Measurements from ENCODE around the gene SLC27A5.
"Not testable (repeated sequence)": the region's sequence is repeated elsewhere in the genome, so short reads cannot be mapped to it uniquely, and the experiment has no call there.

The SLC27A5 gene

DNA sequence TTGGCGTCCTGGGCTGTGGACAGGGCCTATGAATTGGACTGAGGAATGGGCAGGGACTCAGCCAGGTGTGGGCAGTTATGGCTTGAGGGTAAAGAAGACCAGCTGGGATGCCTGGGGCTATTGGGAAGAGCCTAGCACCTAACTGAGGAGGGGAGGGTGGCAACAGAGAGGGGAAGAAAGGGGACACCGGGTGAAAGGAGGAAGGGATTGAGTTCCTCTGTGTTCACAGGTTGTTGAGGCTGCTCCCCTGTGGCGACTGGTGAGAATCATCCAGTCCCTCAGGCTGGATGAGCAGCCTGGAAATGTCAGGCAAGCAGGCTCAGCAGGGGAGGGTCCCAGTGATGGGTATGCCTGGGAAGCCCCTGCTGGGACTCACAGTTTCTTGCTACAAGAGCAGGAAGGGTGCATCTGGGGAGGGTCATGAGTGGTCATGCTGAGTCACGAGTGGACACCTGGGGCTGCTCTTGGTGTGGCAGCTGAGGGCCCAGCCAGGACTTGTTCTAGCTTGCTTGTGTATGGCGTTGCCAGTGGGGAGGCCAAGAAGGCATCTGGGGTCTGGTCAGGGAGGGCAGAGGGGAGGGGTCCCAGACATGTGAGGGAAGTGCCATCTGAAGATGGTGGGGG is 43.5 kb downstream of the SLC27A5 start:
- Mint-ChIP-seq H3K27me3 (no peaks in the 10 kb centered on the region), H3K36me3 (peaks cover 7% of the 10 kb centered on the region), H3K4me1 (peaks cover 13% of the 10 kb centered on the region), H3K27ac (no peak overlapping the region), H3K4me3 (peak overlapping the region; percentile 65), H3K9me3 (no peaks in the 10 kb centered on the region)
- no peak for DNase-seq (ENCODE audit: low spot score in 2 of 2)
- ATAC-seq (ENCODE audit: low read depth): no peak

DNA sequence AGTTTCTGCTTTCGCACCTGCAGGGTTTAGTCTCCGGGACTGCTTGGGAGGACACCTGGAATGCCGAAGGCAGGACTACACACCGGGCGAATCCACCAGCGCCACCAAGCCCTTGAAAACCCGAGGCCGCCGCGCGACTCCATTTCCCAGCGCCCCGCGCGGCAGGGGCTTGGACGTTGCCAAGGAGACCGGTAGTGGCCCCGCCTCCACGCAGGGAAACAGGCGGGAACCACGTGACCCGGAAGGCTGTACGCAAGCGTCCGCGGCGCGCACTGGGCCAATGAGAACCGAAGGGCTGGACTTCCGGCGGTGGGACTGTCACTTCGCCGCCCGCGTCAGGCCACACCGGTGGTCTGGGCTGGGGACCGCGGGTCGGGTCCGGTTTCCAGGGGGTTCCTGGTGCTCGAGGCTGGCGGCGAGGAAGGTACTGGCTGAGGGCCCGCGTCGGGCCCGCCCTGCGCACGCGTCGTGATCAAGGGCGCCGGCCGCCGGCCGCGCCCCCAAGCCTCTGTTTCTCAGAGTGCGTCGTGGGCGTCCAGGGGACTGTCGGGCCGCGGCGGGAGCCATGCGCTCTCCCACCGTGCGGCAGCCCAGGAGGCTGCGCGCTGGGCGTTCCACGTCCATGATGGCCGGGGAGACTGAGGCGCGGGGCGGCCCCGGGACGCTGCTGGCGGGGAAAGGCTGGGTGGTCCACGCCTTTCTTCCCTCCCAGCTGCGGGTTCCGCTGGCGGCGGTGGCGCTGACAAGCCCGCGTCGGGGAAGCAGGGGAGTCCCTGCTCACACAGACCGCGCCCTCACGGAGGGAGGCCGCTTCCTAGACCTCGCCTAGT is 44.8 kb downstream of the SLC27A5 start, which contains the start of gene ZNF324:
Gene ZNF324 (plus strand): TSS at position 321 of the 830 bp plus-strand sequence. CDS start 2,106 bp downstream, outside the sequence.
- ATAC-seq (ENCODE audit: low read depth) (peak; percentile 97), DNase-seq (ENCODE audit: low spot score in 2 of 2) (peak; percentile 93 to 95)
- H3K9me3 Mint-ChIP-seq: no peaks in the 10 kb centered on the region
- no peaks in the 10 kb centered on the region for H3K27me3 Mint-ChIP-seq
- H3K4me1 Mint-ChIP-seq: peaks cover 13% of the 10 kb centered on the region
- H3K27ac Mint-ChIP-seq: peak within 1 kb of the TSS; percentile 85
- peaks cover 7% of the 10 kb centered on the region for H3K36me3 Mint-ChIP-seq
- H3K4me3 Mint-ChIP-seq: peak within 1 kb of the TSS; percentile 85

DNA sequence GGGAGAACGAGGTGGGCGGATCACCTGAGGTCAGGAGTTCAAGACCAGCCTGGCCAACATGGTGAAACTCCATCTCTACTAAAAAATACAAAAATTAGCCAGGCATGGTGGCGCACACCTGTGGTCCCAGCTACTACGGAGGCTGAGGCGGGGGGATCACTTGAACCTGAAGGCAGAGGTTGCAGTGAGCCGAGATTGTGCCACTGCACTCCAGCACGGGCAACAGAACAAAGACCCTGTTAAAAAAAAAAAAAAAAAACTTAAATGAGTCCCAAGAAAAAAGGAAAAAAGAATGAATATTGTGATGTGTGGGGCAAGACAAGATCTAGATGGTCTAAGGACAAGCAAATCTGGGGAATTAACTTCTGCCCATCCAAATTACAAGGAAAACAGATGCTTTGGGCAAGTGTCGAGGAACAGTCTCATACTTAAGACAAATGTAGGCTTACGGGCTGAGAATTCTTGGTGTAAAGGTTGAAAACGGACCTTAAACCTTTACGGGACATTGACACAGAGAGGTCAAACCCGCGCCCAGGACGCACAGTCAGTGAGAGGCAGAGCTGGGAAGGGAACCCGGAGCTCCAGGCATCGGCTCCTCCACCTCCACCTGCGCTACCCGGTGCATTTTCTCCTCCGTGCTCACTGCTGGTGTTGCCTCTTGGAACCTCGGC is 45.6 kb downstream of the SLC27A5 start:
- ATAC-seq (ENCODE audit: low read depth) (peak; percentile 3), DNase-seq (ENCODE audit: low spot score in 2 of 2) (no peak)
- Mint-ChIP-seq H3K36me3 (peaks cover 7% of the 10 kb centered on the region), H3K4me1 (peaks cover 13% of the 10 kb centered on the region), H3K27ac (peak overlapping the region; percentile 67), H3K4me3 (peak overlapping the region; percentile 85), H3K9me3 (no peaks in the 10 kb centered on the region), H3K27me3 (no peaks in the 10 kb centered on the region)

DNA sequence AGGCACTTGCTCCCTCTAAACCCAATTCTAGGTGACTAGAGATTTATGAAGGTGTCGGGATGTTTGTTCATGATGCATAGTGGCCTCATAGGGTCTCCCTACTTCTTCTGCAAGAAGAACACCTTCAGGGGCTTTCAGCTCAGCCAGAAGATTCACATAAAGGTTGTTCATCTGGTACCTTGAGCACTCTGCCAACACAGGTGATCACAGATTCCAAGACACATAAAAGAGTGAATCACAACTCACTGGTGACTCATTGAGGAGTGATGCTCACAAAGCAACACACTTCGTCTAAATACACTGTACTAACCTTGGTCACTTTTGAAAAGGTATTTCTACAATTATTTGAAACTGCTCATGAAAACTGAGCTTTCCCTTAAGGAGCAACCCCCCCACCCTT is 51.8 kb downstream of the SLC27A5 start:
- Mint-ChIP-seq H3K9me3 (no peaks in the 10 kb centered on the region), H3K4me3 (no peak overlapping the region), H3K4me1 (no peaks in the 10 kb centered on the region), H3K27me3 (no peaks in the 10 kb centered on the region), H3K36me3 (peaks cover 7% of the 10 kb centered on the region), H3K27ac (no peak overlapping the region)
- ATAC-seq (ENCODE audit: low read depth): no peak
- DNase-seq (ENCODE audit: low spot score in 2 of 2): no peak

DNA sequence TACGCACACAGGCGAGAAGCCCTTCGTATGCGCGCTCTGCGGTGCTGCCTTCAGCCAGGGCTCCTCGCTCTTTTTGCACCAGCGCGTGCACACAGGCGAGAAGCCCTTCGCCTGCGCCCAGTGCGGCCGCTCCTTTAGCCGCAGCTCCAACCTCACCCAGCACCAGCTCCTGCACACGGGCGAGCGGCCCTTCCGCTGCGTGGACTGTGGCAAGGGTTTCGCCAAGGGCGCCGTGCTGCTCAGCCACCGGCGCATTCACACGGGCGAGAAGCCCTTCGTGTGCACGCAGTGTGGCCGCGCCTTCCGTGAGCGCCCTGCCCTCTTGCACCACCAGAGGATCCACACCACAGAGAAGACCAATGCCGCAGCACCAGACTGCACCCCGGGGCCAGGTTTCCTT is 55.7 kb downstream of the SLC27A5 start:
- Mint-ChIP-seq H3K27ac (no peak overlapping the region), H3K36me3 (peaks cover 9% of the 10 kb centered on the region), H3K9me3 (no peaks in the 10 kb centered on the region), H3K4me1 (peaks cover 9% of the 10 kb centered on the region), H3K27me3 (no peaks in the 10 kb centered on the region), H3K4me3 (no peak overlapping the region)
- DNase-seq (ENCODE audit: low spot score in 2 of 2): no peak
- no peak for ATAC-seq (ENCODE audit: low read depth)

DNA sequence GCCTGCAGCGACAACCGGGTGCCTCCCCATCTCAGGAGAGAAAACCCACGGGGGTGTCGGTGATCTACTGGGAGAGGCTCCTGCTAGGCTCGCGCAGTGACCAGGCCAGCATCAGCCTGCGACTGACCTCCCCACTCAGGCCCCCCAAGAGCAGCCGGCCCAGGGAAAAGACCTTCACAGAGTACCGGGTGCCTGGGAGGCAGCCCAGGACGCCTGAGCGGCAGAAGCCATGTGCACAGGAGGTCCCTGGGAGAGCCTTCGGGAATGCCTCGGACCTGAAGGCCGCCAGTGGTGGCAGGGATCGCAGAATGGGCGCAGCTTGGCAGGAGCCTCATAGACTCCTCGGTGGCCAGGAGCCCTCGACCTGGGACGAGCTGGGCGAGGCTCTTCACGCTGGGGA is 56.5 kb downstream of the SLC27A5 start:
- no peaks in the 10 kb centered on the region for H3K27me3 Mint-ChIP-seq
- ATAC-seq (ENCODE audit: low read depth) (no peak), DNase-seq (ENCODE audit: low spot score in 2 of 2) (no peak)
- no peak overlapping the region for H3K4me3 Mint-ChIP-seq
- no peaks in the 10 kb centered on the region for H3K9me3 Mint-ChIP-seq
- H3K27ac Mint-ChIP-seq: no peak overlapping the region
- H3K4me1 Mint-ChIP-seq: peaks cover 13% of the 10 kb centered on the region
- H3K36me3 Mint-ChIP-seq: peaks cover 7% of the 10 kb centered on the region

DNA sequence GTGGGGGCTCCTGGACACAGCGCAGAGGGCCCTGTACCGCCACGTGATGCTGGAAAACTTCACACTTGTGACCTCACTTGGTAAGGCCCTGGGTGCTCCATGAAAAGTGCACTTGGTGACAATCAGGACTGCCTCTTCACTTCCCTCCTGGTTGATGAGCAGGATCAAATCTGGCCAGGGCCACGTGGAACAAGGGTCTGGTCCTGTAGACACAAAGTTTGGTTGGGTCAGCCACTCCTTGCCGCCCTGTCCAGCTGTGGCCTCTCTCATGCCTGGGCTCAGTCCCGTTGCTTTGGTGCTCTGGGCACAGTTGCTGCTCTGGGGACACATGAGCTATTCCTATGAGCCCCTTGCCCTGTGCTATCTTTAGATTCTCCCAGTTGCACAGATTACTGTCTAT is 58.0 kb downstream of the SLC27A5 start:
- Mint-ChIP-seq H3K27me3 (no peaks in the 10 kb centered on the region), H3K27ac (no peak overlapping the region), H3K36me3 (peaks cover 5% of the 10 kb centered on the region), H3K4me3 (no peak overlapping the region), H3K4me1 (peaks cover 13% of the 10 kb centered on the region), H3K9me3 (peaks cover 2% of the 10 kb centered on the region)
- DNase-seq (ENCODE audit: low spot score in 2 of 2) (no peak), ATAC-seq (ENCODE audit: low read depth) (no peak)

DNA sequence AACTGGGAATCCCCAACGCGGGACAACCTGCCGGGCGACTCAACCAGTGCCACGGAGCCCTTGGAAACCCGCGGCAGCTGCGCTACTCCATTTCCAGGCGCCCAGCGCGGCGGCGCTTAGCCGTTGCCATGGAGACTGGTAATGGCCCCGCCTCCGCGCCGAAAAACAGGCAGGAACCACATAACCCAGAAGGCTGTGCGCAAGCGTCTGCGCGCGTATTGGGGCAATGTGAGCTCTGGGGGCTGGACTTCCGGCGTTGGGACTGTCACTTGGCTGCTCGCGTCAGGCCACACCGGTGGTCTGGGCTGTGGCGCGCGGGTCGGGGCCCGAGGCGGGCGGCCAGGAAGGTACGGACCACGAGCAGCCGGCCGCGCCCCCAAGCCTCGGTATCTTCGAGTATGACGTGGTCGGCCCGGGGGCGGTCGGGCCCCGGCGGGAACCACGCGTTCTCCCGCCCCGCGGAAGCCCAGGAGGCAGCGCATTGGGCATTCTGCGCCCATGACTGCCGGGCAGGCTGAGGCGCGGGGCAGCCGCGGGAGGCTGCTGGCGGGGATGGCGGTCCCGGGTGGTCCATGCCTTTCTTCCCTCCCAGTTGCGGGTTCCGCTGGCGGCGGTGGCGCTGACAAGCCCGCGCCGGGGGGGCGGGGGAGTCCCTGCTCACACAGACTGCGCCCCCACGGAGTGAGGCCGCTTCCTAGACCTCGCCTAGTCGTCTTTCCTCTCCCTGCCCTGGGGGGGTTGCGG is 60.3 kb downstream of the SLC27A5 start, which contains the start of gene ZNF324B:
Gene ZNF324B (plus strand): TSS at position 265 of the 744 bp plus-strand sequence. CDS start 2,080 bp downstream, outside the sequence.
- Mint-ChIP-seq H3K4me3 (peak within 1 kb of the TSS; percentile 87), H3K4me1 (peaks cover 13% of the 10 kb centered on the region), H3K27me3 (peaks cover 11% of the 10 kb centered on the region), H3K27ac (peak within 1 kb of the TSS; percentile 87), H3K9me3 (peaks cover 6% of the 10 kb centered on the region), H3K36me3 (peaks cover 10% of the 10 kb centered on the region)
- peak; percentile 89 to 95 for DNase-seq (ENCODE audit: low spot score in 2 of 2)
- peak; percentile 97 for ATAC-seq (ENCODE audit: low read depth)

DNA sequence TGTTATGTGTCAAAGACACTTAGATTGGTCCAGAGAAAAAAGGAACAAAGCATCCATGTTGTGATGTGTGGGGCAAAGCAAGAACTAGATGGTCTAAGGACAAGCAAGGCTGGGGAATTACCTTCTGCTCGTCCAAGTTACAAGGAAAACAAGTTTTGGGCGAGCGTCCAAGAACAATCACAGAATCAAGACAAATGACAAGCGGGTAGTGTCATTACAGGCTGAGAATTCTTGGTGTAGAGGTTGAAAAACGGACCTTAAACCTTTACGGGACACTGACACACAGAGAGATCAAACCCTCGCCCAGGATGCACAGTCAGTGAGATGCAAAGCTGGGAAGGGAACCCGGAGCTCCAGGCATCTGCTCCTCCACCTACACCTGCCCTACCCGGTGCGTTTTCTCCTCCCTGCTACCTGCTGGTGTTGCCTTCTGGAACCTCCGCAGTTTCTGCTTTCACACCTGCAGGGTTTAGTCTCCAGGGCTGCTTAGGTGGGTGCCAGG is 60.9 kb downstream of the SLC27A5 start:
- Mint-ChIP-seq H3K36me3 (peaks cover 10% of the 10 kb centered on the region), H3K27me3 (peaks cover 11% of the 10 kb centered on the region), H3K4me1 (peaks cover 13% of the 10 kb centered on the region), H3K4me3 (peak overlapping the region; percentile 87), H3K27ac (peak overlapping the region; percentile 87), H3K9me3 (peaks cover 6% of the 10 kb centered on the region)
- ATAC-seq (ENCODE audit: low read depth) (no peak), DNase-seq (ENCODE audit: low spot score in 2 of 2) (no peak)

DNA sequence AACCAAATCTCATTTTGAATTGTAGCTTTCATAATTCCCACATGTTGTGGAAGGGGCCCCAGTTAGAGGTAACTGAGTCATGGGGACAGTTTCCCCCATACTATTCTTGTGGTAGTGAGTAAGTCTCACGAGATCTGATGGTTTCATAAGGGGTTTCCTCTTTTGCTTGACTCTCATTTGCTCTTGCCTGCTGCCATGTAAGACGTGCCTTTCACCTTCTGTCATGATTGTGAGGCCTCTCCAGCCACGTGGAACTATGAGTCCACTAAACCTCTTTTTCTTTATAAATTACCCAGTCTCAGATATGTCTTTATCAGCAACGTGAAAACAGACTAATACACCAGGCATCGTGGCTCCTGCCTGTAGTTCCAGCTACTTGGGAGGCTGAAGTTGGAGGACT is 61.8 kb downstream of the SLC27A5 start:
- Mint-ChIP-seq H3K27me3 (peaks cover 11% of the 10 kb centered on the region), H3K36me3 (peaks cover 10% of the 10 kb centered on the region), H3K4me1 (peaks cover 13% of the 10 kb centered on the region)
- H3K4me3 Mint-ChIP-seq; H3K27ac Mint-ChIP-seq; H3K9me3 Mint-ChIP-seq; ATAC-seq (ENCODE audit: low read depth); DNase-seq (ENCODE audit: low spot score in 2 of 2): not testable (repeated sequence)

DNA sequence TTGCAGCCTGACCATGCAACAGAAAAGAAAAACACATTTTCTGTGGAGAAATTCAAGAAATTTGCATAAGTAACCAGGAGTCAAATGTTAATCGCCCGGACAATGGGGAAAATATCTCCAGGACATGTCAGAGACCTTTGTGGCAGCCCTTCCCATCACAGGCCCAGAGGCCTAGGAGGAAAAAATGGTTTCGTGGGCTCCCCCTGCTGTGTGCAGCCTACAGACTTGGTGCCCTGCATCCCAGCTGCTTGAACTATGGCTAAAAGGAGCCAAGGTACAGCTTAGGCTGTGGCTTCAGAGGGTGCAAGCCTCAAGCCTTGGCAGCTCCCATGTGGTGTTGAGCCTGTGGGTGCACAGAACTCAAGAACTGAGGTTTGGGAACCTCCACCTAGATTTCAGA is 62.9 kb downstream of the SLC27A5 start:
- DNase-seq (ENCODE audit: low spot score in 2 of 2); ATAC-seq (ENCODE audit: low read depth); H3K36me3 Mint-ChIP-seq; H3K9me3 Mint-ChIP-seq; H3K4me3 Mint-ChIP-seq; H3K27ac Mint-ChIP-seq: not testable (repeated sequence)
- Mint-ChIP-seq H3K27me3 (peaks cover 13% of the 10 kb centered on the region), H3K4me1 (peaks cover 13% of the 10 kb centered on the region)
